Astrocyte of the cerebellum (primary cell): Measurements from ENCODE around the gene FEV.
"Not testable (repeated sequence)": the region's sequence is repeated elsewhere in the genome, so short reads cannot be mapped to it uniquely, and the experiment has no call there.

ENCODE experiments used
- DNase-seq: peaks from one replicate; pipeline ENCODE4 v3.0.0-alpha.2; 2011; ENCODE audit warnings: low read depth
- H3K4me3 ChIP-seq: 2 replicates; pipeline ENCODE4 v1.5.1; 2011; ENCODE audit warnings: mild to moderate bottlenecking, low read depth, low read length, moderate library complexity
- in situ Hi-C: cut with HindIII; loops from 2 replicates; pipeline ENCODE4 v1.10.0; 2017; ENCODE audit warnings: low sequenced_read_pairs
- TF ChIP-seq, protein P1 (sequence below): IDR thresholded peaks from 2 replicates; pipeline ENCODE4 v1.5.1; 2012; ENCODE audit warnings: low read length, low read depth, moderate library complexity, mild to moderate bottlenecking; ENCODE audit errors: missing control alignments

The FEV gene

DNA sequence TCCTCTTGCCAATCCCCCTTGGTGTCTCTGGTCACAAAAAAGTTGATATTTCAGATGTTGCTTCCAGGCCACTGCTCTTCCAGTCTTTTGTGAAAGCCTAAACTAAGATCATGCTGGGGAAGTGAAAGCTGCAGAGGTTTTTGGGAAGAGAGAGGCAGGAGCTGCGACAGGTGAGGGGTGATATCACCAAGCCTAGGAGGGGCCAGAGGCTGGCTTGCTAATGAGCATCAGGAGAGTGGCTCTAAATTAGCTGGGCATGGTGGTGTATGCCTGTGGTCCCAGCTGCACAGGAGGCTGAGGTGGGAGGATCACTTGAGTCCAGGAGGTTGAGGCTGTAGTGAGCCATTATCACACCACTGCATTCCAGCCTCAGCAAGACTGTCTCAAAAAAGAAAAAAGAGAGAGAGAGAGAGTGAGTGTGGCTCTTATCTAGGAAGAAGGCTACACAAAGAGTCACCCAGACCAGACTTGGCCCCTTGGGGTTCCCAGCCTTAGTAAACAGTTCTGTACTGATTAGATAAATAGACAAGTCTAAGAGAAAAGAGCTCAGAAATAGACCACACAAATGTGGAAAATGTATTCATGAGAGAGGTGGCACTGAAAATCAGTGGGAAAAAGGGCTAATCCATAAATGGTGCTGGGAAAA lies 40.1 kb downstream of the FEV start:
- DNase-seq: no peak
- H3K4me3 ChIP-seq: no peak overlapping the region
- in situ Hi-C loops: no loop called here
- TF ChIP-seq, protein P1, sequence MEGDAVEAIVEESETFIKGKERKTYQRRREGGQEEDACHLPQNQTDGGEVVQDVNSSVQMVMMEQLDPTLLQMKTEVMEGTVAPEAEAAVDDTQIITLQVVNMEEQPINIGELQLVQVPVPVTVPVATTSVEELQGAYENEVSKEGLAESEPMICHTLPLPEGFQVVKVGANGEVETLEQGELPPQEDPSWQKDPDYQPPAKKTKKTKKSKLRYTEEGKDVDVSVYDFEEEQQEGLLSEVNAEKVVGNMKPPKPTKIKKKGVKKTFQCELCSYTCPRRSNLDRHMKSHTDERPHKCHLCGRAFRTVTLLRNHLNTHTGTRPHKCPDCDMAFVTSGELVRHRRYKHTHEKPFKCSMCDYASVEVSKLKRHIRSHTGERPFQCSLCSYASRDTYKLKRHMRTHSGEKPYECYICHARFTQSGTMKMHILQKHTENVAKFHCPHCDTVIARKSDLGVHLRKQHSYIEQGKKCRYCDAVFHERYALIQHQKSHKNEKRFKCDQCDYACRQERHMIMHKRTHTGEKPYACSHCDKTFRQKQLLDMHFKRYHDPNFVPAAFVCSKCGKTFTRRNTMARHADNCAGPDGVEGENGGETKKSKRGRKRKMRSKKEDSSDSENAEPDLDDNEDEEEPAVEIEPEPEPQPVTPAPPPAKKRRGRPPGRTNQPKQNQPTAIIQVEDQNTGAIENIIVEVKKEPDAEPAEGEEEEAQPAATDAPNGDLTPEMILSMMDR: no peak

- DNase-seq, H3K4me3 ChIP-seq, in situ Hi-C loops: not testable (repeated sequence)
These were observed 53.2 kb downstream of the FEV start for GRCh38 chr2:218931751-218932150.
